Brain pericyte (primary cell): Measurements from ENCODE around the gene ASIC2.
A peak's percentile ranks its signal among the peaks of the same experiment; 100 is the strongest.
"Not testable (repeated sequence)": the region's sequence is repeated elsewhere in the genome, so short reads cannot be mapped to it uniquely, and the experiment has no call there.

Experiments
- DNase-seq: peaks from one replicate; pipeline ENCODE4 v3.0.0-alpha.2; 2012; ENCODE audit warnings: low read depth, low spot score

Gene ASIC2

DNA sequence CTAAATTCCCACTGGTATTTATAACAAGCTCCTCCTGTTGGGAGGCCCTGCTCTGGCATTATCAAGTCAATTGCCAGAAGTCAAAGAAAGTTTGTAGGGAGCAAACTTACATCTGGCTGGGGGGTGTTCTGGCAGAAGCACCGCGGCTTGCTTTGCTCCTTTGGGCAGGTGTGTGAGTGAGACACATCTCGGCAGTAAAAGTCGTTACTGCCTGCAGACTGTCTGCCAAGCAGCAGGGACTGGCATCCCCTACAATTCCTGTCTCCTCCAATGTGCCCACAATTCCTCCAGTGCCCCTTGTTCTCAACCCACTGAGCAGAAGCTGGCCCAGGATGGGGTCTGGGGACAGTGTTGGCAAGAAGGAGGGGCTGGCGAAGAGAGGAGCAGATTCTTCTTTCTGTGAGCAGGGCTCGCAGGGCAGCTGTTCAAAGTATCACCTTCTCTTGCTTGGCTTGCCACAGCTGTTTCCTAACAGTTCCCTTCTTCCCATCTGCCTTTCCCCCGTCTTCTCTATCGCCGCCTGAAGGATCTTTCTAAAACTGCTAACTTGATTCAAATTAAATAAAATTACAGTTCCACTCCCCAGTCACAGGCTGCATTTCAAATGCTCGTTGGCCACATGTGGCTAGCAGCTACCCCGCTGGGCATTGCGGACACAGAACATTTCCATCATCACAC, 271.2 kb downstream of the ASIC2 start:
- no peak for DNase-seq

DNA sequence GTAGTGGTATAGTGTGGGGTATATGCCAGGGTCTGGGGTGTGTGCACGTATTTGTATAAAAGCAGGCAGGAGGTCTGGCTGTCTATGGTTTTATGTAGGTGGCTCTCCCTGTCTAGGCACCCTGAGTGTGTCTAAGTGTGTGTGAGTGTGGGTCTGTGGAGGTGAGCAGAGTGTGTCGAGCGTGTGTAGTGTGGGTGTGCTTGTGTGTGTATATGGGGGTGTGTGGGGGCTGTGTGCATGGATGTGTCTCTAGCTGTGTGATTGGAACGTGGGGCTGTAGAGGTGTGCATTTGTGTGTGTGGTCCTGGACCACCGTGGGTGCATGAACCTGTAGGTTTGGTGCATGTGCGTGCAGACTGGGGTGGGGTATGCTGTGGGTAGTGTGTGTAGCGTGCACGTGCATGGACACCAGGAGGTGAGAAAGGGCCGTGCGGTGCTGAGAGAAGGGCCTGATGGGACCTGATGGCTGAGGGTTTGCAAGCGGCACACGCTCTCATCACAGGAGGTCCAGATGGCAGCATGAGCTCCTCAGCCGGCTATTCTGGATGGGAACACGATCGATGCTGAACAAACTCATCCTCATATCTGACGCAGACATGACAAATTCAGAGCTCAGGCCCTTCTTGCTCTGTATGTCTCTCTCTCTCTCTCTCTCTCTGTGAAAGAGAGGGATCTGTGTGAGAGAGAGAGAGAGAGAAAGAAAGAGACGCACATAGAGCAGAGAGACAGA, 273.8 kb downstream of the ASIC2 start:
- DNase-seq, result no peak

DNA sequence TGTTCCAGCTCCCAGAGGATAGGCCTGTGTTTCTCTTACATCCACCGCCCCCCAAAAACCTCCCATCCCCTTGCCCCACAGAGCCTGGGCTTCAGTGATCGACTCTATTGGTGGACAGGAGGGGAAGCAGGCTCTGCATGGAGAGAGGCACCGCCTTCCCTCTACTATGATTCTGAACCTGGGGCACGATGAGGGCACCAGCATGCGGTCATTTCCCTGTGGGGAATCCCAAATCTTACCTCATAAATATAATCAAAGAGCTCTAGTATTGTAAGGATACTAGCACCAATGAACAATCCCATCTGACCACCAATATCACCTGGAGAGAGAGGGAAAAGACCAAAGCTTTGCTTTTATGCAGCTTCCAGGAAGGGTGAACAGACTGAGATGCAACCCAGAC, 275.7 kb downstream of the ASIC2 start:
- no peak for DNase-seq

DNA sequence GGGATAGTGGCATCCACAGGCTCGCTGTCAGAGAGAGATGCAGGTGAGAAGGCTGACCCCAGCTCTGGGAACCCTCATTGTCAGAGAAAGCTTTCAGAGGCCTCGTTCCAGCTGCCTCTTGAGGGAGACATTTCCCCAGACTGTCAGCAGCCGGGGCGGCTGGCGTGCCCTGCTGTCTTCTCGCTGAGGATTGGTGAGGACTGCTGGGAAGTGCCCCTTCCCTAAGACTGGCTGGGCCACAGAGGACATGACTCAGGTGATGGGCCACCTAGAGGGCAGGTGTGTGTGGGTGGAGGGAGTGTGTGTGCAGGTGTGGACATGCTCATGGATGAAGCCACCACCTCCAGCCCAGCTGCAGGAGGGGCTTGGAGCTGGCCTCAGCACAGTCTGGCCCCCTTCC, 276.2 kb downstream of the ASIC2 start:
- no peak for DNase-seq

DNA sequence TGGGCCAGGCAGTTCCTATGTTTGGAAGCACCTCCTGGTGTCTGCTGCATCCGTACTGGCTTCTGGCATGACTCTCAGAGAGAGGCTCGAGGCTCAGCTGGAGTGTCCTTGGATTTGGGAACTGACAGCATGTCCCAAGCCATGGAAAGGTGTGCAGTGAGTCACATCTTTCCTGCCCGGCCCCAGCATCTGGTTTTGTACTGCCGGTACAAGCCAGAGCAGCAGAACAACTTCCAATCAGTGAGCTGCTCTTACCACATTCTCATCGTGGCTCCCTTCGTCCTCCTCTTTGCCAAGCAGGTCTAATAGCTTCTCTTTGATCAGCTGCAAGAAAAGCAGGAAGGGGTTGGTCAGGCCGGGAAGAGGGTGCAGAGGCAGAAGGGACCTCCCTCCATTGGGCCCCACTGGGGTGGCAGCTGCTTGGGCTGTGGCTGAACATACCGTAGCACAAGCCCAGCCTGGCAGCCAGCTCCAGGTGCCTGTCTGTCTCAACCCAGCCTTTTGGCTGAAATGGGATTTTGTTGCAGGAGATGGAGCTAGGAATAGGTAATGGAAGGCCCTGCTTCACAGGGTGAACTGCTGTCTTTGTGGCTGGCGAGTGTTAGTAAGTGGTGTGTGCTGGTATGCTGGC, 277.3 kb downstream of the ASIC2 start:
- DNase-seq, result no peak

DNA sequence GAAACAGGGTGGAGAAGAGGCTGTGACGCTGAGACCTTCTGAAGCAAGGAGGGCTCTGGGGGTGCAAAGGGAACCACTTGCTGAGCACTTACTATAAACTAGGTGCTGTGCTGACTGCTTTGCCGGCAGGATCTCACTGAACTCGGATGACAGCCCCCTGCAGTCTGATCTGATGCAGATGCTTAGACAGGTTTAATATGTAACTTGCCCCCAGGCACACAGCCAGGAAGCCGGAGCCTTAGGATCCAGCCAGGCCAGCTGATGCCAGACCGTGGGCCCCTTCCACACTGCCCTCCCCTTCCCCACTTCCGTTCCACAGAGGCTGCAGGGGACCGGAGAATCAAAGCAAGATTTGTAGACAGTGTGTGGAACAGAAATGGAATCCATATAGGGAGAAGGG, 278.3 kb downstream of the ASIC2 start:
- DNase-seq, result no peak

DNA sequence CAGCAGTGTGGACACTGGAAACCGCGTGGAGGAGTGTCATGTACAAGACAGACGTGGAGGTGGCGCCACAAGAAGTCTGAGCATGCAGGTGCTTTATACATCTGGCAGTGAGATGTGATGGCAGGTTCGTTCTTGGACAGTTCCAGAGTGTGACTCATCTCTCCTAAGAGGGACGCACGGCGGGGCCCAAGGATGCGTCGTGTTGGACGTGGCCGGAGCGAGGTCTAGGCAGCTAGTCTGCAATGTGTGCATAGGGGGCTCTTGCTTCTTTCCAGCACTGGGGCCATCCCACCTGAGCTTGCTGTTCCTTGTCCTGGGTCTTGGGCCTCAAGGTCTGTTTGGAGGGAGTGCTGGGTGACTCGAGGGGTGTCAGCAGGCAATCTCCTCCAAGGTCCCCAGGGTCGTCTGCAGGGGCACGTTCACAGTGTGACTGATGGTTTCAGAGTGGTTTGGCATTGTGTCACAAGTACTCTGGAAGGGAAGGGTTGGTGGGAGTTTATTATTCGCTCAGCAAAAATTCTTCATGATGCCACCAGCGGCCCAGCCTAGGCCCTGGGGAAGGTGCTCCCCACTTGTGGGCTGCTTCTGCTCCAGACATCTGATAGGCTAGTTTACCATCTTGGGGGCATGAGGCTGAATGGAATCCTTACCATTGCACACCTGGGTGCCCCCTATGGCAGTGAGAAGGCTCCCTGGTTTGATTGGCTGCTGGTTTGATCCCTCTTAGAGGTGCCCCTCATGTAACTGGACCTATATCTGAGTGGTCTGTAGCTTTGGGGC, 279.3 kb downstream of the ASIC2 start:
- no peak for DNase-seq

DNA sequence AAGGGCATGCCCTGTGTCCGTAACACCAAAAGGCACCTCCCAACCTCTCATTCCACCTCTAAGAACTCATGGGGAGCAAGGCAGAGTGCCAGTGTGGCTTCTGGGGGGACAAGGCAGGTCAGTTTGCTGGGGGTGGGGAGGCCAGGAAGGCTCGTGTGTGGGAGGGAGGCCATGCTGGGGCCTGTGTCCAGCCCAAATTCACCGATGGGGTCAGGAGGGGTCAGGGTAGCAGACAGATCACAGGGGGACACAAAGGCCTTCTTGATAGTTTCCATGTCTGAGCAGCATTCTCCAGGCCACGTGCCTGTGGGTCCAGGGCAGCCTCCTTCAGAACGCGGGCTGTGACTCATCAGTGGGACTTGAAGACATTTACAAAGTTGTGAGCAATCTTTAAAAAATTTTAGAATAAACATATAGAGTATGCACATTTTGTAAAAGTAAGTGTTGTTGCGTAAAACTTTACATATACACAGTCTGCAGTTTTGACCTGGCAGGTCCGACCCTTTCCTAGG, 280.5 kb downstream of the ASIC2 start:
- DNase-seq, result peak; percentile 29

DNA sequence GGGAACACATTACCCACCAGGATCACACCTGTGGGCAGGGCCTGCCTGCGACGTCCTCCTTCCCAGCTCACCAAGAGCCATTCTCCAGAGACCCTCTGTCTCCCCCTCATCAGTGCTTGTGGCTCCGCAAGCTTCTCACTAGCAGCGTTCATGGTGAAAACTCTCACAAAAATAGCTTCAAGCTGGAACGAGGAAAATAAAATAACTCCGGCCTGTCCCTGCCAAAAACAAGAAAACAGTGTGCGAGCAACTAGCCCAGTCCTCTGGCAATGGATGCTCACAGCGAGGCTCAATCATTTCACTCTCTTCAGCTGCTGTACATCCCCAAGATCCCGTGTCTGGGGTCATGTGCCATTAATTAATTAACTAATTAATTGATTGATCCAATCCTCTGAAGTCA, 283.5 kb downstream of the ASIC2 start:
- no peak for DNase-seq

DNA sequence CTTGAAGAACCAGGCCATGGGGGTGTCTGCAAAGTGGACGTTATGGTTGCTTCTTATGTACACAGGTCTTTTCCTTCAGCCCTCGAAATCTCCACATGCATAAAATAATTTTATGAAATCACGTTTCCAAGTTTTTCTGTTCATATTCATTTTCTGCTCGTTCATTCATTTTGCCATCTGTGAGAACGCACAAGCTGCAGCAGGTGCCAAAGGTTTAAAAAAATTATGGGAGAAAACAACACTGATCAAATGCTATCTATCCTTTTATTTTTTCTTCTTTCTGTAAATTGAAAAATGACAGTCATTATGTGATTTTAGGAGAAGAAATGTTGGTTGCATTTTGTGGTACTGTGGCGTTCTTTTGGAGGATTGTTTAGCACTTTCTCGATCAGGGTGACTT, 285.9 kb downstream of the ASIC2 start:
- DNase-seq, result no peak

DNA sequence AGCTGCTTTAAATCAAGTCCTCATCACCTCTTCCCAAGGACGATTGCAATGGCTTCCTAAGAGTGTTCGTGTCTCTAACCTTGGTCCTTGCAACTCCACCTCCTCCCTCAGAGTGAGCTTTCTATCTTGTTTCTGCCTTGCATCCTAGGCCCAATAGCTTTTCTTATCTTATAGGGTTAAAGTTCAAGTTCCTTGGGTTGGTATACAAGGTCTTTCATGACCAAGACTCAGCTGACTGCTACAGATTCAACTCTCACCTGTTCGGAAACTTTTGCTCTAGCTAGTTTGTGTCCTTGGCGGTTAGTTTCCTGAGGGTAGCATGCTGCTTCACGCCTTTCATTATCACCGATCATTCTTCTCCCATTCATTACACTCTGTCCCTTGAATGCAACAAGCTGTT, 290.8 kb downstream of the ASIC2 start:
- DNase-seq, result no peak

DNA sequence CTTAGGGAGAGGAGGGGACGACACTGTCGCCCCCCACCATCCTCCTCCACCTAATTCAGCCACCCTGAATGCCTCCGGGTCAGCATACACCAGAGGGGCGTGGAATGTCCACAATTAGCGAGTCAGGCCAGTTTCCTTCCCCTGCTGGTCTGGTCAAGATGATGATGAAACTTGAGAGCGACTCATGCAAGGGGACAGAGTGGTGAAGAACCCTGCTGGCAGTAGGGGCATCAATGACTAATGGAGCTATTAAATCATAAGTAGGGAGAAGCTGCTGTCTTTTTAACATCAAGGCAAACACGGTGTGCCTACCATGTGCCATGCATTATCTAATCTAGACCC, 294.2 kb downstream of the ASIC2 start:
- no peak for DNase-seq

DNA sequence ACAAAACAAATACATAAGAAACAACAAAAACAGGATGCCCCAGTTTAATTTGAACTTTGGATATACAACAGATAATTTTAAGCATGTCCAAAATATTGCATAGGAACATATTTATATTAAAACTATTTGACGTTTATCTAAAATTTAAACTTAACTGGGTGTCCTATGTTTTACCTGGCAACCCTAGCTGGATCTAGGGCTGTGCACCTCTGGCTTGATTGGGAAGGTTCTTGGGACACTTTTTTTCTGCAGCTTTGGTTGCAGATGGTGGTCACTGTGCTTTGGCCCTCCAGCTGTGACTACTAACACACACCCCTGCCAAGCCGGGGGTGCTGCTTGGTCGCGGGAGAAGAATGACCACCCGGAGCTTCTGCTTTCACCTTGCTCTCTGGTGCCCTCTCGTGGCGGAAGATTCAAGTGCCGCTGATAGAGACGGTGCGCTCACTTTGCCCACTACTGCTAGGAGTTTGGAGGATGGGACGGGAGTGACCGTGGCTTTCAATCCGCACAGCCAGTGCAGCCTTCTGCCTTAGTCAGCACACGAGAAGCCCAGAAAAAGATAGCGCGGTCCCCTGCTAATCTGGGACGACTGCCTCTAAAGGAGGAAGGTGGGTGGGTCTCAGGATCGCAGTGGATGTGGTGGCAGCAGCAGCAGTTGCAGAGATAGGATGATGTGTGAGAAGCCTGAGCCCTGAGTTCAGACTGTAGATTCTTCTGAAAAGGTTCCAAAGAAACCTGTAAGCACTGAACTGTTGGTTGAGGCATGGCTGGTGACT, 294.8 kb downstream of the ASIC2 start:
- DNase-seq, result peak; percentile 15

DNA sequence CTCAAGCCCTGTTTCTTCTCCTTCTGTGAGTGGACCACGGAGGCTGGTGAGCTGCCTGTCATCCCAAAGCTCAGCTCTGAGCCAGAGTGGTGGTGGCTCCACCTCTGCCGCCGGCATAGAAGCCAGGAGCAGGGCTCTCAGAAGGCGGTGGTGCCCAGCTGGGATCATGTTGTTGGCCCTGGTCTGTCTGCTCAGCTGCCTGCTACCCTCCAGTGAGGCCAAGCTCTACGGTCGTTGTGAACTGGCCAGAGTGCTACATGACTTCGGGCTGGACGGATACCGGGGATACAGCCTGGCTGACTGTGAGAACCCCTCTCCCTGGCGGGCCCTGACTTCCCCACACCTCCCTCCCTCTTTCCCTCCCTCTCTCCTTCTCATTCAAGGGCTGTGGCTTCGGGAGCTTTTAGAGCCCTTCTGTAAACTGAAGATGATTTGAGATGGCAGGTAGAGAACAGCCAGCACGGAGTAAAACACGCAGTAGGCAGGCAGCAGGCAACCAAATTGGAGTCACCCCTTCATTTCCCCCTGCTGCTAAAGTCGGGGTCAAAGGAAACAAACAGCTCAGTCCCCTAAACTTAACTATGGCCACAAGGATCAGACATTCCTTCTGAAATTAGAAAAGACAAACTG, 297.6 kb downstream of the ASIC2 start:
- DNase-seq, result no peak

DNA sequence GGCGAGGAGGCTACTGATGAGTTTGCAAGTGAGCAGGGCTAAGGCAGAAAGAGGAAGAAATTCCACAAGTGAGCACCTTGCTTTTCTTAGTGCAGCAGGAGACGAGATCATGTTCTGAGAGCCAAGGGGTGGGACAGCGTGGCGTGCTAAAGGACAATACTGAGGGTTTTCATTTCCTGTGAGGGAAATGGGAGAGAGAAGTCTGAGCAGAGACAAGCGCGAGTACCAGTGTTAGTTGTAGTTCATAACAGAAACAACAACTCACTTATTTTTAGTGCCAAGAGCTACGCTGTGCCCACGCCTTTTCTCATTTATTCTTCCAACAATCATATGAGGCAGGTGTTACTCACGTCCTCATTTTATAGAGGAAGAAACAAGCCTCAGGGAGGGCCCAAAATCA, 299.1 kb downstream of the ASIC2 start:
- DNase-seq, result no peak

DNA sequence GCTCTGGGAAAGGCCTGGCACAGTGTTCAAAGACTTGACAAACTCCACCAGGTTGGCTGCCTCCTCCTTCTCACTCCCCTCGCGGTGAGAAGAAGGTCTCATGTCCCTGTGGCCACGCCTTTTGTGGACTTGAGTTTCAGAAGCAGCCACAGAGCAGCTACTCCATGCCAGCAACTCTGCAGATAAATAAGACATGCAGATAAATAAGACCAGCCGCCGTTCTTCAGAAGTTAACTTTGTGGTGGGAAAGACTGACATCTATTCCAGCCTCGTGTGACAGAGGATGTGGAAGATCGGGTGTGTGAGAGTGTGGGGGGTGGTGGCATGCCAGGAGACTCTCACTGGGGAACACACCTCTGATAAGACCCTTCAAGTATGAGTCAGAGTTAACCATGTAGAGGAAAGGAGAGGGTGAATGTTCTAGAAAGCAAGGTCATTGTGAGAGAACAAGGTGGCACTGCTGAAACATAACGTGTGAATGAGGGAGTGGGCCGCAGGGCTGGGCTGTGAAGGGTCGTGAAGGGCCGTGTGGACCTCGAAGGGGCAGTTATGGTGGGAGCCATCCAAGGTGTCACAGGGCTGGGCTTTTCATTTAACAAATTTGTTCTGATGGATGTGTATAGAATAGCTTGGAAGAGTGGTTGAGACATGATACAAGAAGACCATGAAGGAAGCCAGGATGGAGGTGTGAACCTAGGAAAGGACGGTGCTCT, 300.6 kb downstream of the ASIC2 start:
- no peak for DNase-seq

DNA sequence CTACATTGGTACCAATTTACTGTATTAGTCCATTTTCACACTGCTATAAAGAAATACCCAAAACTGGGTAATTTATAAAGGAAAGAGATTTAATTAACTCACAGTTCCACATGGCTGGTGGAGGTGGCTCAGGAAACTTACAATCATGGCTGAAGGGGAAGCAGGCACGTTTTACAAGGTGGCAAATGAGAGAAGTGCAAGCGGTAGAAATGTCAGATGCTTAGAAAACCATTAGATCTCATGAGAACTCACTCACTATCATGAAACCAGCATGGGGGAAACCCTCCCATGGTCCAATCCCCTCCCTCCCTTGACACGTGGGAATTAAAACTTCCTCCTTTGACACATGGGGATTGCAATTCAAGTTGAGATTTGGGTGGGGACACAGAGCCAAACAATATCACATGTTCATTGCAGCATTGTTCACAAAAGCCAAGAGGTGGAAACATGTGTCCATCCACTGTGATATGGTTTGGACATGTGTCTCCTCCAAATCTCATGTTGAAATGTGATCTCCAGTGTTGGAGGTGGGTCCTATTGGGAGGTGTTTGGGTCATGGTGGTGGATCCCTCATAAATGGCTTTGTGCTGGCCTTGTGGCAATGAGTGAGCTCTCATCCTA, 304.5 kb downstream of the ASIC2 start:
- DNase-seq, result no peak

DNA sequence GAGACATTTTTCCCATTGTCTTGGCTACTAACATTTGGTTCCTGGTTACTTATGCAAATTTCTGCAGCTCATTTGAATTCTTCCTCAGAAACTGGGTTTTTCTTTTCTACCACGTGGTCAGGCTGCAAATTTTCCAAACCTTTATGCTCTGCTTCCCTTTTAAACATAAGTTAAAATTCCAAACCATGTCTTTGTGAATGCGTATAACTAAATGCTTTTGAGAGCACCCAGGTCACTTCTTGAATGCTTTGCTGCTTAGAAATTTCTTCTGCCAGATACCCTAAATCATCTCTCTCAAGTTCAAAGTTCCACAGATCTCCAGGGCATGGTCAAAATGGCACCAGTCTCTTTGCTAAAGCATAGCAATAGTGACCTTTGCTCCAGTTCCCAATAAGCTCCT, 305.2 kb downstream of the ASIC2 start:
- DNase-seq, result not testable (repeated sequence)

DNA sequence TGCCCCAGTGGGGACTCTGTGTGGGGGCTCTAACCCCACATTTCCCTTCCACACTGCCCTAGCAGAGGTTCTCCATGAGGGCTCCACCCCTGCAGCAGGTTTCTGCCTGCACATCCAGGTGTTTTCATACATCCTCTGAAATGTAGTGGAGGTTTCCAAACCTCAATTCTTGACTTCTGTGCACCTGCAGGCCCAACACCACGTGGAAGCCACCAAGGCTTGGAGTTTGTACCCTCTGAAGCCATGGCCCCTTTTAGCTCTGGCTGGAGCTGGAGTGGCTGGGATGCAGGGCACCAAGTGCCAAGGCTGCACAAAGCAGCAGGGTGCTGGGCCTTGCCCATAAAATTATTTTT, 305.7 kb downstream of the ASIC2 start:
- DNase-seq, result not testable (repeated sequence)
